NCI-H2029 treated with DMSO at 0.1 percent for 48 hours (cell line): ENCODE results near the gene TMEM14A.
"Not testable (repeated sequence)": the region's sequence is repeated elsewhere in the genome, so short reads cannot be mapped to it uniquely, and the experiment has no call there.

ENCODE experiments used
- DNase-seq: peaks from one replicate; lab custom pipeline; 2025; lab: John Stamatoyannopoulos, UW

The TMEM14A gene, protein sequence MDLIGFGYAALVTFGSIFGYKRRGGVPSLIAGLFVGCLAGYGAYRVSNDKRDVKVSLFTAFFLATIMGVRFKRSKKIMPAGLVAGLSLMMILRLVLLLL

DNA sequence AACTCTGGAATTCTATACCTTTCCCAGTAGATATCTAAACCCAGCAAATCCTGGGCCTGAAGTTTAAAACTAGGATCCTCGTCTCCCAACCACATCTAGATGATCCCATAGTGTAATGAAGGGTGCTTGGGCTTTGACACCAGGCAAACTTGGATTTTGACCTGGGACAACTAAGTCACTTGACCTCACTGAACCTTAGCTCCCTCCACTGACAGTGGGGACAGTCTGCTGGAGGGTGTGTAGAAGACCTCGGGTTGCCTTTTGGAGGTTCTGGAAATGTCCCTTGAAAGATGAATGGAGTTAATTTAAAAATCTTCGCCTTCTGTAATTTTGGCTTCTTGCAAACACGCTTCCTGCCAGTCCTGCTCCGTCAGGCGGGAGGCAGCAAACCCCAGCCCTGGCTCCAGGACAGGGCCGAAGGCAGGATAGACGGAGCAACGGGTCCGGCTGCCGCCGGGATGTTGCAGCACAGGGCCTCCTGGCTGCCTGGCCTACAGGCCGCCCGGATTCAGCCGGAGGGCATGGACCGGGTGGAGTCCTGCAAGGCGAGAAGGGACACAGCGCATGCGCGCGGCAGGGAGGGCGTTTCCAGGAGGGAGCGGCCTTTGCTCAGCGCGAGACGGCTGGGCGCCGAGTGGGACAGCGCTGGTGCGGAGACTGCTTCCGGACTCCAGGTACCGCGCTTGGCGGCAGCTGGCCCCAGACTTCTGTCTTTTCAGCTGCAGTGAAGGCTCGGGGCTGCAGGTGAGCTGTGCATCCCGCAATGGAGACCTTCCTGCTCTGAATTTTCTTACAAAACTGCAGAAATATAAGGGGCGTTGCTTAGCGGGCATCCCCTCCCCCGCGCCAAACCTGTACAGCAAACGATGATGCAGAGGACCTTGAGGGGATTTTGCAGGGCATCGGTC, at the start of gene TMEM14A:
Gene TMEM14A, plus strand, starts transcription at position 612 of the 908 bp plus-strand sequence. CDS start 5,990 bp downstream, outside the sequence.
- peak; percentile 82 for DNase-seq

DNA sequence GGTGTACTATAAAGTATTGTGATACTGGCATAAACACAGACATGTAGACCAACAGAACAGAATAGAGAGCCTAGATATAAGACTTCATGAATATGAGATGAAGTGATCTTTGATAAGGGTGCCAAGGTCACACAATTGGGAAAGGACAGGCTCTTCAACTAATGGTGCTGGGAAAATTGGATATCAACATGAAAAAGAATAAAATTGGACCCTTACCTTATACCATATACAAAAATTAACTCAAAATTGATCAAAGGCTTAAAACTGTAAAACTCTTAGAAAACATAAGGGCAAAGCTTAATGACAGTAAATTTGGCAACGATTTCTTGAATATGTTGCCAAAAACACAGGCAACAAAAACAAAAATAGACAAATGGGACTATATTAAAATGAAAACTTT, 49.3 kb upstream of the TMEM14A start:
- DNase-seq = no peak

DNA sequence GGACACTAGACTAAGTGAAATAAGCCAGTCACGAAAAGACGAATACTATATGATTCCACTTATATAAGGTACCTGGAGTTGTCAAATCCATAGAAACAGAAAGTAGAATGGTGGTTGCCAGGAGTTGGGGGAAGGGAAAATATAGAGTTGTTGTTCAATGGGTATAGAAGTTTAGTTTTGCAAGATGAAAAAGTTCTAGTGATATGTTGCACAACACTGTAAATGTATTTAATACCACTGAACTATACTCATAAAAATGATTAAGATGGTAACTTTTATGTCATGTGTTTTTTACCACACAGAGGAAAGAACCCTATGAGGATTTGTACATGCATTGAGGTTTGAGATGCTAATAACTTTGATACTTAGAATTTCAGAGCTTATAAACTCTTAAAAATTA, 48.1 kb upstream of the TMEM14A start:
- DNase-seq = no peak

DNA sequence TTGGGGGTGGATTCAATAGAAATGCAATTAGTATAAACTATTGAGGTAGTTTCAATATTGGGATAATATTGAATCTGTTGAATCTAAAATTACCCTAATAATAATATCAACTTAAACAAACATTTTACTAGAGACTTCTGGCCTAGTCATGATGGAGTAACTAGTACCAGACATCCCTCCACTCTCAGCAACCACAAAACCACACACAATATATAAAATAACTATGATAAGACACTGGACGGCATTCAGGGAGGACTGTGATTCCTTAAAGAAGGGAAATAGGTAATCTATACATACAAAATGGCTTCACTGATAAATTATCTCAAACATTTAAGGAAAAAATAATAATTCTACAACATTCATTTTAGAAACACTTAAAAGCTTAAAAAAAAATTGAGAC, 38.9 kb upstream of the TMEM14A start:
- DNase-seq = no peak

DNA sequence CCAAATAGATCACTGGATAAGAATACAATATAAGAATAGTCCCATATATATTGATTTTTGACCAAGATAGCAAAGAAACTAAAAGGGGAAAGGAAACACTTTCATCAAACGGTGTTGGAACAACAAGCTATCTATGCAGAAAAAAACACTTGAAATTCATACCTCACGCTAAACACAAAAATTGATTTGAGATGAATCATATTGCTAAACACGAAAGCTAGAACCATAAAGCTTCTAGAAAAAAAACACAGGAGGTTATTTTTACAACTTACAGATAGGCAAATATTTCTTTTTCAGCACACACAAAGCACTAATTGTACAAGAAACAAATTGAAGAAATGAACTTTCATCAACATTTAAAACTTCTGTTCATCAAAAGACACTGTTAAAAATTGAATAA, 36.7 kb upstream of the TMEM14A start:
- DNase-seq = no peak

DNA sequence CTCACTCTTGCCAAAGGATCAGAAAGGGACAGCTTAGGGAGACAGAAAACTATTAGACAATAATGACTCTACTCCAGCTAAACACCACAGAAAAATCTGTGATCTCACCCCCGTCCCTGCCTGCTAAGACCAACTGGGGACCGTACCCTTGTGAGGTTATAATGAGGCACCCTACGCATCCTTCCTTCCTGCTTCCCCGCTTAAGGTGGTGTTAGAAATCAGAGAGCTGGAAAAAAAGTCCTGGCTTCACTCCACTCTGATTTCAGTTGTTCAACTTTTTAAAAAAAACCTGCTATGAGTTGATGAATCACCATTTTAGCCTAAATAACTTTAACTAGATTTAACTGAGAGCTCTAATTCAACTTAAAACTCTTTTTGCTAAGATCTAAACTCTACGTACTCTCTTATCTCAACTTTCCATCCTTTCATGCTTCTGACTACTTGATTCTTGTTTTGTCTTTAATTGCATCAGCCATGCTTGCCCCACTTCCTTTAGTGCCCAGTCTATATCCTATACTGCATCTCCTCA, 35.8 kb upstream of the TMEM14A start:
- no peak for DNase-seq

DNA sequence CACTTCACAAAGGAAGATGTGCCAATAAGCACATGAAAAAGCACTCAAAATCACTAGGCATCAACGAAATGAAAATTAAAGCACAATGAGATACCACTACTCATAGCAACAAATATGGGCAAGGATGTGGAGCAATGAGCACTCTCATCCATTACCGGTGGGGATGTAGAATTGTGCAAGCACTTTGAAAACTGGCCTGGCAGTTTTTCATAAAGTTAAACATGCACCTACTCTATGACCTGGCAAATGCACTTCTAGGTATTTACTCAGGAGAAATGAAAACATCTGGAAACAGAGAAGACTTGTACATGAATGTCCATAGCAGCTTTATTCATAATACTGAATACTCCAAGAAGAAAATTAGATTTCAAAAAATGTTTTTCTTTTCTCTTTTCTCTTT, 34.1 kb upstream of the TMEM14A start:
- no peak for DNase-seq

DNA sequence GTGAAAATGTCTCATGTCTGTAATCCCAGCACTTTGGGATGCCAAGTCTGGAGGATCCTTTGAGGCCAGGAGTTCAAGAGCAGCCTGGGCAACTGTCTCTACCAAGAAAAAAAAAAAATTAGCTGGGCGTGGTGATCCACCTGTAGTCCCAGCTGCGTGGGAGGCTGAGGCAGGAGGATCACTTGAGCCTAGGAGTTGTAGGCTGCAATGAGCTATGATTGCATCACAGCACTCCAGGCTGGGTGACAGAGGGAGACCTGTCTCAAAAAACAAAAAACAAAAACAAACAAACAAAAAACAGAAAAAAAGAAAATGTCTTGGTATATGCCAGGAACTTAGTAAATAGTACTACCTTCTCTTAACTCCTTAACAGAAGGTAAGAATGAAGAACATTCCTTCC, 31.4 kb upstream of the TMEM14A start:
- DNase-seq = no peak

DNA sequence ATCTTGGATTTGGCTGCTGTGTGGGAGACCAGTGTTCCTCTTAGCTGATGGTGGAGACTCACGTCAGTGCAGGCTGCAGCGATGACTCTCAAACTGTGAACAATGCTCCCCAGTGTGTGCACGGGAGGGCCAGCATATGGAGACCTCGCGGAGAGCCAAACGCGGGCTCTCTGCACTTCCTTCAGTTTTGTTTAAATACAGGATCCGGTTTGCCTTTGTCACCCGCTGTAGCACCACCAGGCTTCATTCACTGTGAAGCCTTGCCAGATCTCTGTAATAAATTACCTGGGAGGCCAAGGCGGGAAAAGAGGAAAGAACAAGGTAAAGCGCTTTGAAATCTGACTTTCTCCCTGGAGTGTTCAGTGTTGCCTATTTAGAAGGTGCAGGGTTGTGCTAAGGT, 30.7 kb upstream of the TMEM14A start:
- DNase-seq = no peak

DNA sequence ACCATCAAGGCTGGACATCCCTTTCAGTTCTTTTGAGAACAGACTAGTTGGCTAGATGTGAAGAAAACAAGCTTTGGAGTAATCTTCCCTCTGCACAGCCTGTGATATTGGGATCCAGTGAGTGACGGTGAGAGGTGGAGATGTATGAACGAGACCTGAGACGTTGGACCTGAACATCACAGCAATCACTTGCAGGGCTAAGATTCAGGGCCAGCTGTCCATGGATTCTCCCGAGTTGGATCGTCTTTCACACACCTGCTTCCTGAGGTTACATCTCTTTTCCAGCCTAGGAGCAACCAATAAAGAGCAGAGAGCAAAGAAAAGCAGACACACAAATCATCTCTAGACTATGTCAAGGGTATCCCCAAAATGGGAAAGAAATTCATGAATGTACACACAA, 30.0 kb upstream of the TMEM14A start:
- DNase-seq = no peak

DNA sequence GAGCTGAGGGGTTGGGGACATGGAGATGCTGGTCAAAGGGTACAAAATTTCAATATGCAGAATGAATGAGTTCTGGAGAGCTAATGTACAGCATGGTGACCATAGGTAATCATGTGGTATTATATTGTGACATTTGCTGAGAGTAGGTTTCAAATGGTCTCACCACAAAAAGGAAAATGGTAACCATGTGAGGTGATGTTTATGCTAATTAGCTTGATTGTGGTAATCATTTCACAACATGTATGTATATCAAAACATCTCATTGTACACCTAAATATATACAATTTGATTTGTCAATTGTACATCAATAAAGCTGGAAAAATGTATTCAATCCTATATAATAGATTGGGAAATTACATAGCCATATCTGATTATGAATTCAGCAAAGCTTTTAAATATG, 29.5 kb upstream of the TMEM14A start:
- no peak for DNase-seq

DNA sequence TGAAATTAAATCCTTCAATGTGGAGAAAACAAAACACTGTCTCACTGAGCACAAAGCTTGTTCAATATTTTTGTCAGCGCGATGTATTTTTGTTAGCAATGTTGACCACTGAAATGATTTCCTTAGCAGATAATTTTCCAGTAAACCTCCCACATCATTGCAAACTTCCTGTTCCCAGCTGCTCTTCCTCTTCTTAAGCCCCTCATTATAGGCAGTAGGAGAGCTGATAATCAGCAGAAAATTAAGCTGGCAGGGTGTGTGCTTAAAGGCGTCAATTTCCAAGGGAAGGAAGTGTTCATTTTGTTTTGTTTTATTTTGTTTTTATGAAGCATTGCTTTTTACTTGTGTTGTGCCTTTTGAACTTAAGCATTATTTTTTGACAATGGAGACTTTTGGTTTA, 29.1 kb upstream of the TMEM14A start:
- no peak for DNase-seq

DNA sequence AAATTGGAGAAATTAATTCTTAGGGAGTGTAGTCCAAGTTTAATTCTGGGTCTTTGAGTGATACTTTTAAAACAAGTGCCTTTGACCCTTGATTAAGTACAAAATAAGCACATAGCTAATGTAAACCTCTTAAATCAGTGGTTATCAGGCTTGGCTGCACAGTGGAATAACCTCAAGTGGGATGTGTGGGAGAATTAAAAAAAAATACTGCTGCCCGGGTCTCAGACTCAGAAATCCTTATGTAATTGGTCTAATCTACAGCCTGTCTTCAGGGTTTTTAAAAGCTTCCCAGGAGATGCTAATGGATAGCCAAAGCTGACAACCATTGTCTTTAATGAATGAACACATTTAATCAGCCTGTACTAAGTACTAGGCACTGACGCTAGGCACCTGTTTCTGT, 28.5 kb upstream of the TMEM14A start:
- no peak for DNase-seq

DNA sequence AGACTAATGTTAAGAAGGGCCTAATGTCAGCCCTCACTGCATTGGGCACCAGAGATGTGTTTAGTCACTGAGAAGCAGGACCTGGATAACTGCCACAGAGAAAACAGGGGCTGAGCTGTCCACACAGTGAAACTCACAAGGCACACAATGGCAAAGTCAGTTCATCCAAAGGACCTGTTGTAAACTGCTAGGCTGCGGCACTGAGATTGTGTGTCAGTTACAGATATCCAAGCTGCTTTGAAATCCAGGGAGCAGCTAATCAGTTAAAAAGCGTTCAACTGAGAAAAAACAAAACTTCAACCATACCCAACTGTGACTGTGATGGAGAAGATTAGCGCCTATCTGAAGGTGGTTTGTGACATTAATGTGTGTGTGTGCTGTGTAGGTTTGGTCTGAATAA, 27.8 kb upstream of the TMEM14A start:
- DNase-seq = no peak

DNA sequence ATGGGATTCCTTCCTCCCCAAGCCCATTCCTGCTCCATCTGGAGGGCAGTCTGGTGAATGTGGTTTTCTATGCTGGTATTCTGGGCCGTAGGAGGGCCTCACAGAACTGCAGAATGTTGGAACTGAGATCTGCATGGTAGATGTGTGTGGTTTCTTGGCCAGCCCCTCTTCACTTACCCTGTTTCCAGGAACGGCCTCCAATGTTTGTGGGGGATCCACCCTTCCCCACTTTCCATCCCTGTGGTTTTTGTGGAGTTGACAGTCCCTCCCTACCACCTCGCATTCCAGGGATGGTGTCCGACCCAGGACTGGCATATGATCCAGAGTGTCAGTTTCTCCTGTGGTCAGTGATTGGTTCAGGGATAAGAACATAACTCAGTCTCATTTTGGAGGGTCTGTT, 26.7 kb upstream of the TMEM14A start:
- DNase-seq = no peak

DNA sequence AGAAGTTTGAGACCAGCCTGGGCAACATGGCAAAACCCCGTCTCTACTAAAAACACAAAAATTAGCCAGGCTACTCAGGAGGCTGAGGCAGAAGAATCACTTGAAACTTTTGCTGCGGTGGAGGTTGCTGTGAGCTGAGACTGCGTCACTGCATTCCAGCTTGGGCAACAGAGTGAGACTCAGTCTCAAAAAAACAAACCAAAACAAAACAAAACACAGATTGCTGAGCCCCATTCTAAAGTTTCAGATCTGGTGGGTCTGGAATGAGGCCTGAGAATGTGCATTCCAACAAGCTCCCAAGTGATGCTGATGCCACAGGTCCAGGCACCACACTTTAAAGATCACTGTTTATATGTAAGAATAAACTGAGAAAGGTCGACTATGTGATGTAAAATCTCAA, 24.9 kb upstream of the TMEM14A start:
- no peak for DNase-seq

DNA sequence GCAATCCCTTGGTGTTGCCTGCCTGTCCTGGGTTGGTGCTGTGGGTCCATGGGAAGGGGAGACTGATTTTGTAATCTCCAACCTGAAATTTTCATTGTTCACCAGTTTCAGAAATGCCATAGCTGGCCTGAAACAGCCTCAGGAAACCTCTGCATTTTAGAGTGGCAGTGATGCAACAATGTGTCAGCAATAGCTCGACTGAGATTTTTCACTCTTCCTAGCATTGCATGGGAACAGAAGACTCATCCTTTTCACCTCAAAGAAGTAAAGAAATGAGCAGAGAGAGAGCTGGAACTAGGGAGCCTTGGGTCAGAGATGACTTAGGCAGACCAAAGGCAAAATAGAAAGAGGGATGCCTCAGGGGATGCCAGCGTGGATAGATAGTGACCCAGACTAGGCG, 23.7 kb upstream of the TMEM14A start:
- no peak for DNase-seq

DNA sequence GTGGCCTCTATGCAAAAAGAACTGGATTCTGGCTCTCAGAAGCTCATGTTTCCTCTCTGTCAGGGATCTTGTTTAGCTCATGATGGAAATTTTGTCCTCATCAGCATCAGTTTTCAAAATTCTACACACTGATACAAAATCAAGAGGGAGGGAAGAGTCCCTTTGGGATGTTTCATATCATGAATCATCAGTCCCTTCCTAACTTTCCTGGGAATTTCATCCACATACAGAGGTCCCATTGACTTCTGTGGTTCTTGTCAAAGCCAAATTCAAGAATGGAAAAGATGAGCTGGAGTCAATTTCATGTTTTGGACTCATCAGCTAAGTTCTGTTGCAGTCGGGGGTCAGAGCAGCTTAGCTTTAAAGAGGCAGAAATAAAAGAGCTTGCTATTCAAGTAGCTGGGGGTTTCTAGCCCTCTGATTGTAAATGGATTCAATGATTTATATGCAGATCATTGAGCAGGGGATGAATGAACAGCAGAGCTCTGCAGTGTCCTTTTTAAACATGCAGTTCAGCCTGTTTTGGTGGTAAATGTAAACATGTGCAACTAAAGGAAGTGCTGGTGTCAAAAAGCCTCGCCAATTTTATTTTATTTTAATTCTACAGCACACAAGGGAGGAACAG, 21.3 kb upstream of the TMEM14A start:
- no peak for DNase-seq

DNA sequence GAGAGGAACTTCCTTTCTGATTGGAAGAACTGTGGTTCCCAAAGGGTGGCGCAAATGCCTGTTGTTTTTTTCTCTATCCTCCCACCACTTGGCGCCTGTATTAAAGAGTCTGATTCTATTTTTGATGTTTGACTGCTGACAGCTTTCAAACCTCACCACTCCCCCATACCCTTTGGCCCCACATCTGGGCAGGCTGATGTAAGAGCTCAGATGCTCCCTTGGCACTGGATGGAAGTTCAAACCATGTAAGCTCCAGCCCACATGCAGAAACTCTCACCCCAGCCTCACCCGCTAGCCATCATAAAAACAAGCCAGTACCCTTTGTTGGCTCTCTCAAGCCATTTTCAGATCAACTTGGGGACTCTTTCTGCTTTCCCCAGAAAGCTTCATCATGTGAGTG, 20.0 kb upstream of the TMEM14A start:
- DNase-seq = no peak

DNA sequence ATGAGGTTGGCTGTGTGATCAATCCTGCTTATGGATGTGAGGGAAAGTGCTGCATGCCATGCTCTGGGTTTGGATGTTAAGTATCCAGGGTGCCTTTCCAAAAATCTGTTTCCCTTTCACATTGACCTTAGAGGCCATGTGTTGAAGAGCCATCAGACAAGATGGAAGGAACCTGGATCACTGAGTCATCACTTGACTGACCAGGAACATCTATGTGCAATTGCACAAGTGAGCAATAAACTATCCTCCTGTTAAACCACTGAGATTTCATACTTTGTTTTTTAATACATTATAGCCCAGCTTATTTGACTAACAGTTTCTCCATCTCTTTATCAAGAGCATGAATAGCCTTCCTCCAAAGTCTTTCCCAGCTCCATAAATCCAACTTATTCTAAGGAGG, 17.8 kb upstream of the TMEM14A start:
- no peak for DNase-seq

DNA sequence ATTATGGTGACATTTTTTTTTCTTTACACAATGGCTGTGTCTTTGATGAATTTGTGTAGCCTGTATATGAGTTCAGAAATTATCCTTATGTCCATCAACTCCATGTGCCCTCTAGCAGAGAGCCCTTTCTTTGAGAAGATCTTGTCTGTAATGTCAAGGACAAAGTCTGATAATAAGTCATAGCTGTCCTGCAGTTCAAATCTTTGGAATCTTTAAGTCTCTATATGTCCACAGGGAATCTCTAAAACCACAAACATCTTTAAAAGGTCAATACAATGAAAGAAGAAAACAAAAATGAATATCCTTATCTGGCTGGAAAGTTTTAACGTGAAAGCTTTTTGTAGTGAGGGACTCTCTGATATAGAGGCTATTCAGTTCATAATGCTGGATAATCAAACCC, 16.9 kb upstream of the TMEM14A start:
- no peak for DNase-seq

DNA sequence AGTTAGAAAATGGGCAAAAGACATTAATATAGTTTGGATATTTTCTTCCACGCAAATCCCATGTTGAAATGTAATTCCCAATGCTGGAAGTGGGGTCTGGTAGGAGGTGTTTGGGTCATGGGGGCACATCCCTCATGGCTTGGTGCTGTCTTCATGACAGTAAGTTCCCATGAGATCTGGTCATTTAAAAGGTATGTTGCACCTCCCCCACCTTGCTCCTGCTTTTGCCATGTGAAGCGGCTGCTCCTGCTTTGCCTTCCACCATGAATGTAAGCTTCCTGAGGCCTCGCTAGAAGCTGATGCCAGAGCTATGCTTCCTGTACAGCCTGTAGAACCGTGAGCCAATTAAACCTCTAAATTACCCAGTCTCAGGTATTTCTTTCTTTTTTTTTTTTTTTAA, 16.3 kb upstream of the TMEM14A start:
- DNase-seq = no peak

DNA sequence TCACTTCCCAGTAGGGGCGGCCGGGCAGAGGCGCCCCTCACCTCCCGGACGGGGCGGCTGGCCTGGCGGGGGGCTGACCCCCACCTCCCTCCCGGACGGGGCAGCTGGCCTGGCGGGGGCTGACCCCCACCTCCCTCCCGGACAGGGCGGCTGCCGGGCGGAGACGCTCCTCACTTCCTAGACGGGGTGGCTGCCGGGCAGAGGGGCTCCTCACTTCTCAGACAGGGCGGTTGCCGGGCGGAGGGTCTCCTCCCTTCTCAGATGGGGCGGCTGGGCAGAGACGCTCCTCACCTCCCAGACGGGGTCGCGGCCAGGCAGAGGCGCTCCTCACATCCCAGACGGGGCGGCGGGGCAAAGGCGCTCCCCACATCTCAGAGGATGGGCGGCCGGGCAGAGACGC, 15.0 kb upstream of the TMEM14A start:
- not testable (repeated sequence) for DNase-seq
